Hippocampal formation (tissue), 2 donors: Measurements from ENCODE around the gene CHCHD3.

Experiments
- DNase-seq, 2 donors: peaks; one replicate each; lab custom pipeline; 2025; lab: John Stamatoyannopoulos, UW

The CHCHD3 gene

GRCh38 chr7:133079296-133079695, 2.6 kb downstream of the CHCHD3 start:
- DNase-seq, result no peak

- DNase-seq, result no peak
Observed at GRCh38 chr7:133077394-133077793, 4.5 kb downstream of the CHCHD3 start.

DNA sequence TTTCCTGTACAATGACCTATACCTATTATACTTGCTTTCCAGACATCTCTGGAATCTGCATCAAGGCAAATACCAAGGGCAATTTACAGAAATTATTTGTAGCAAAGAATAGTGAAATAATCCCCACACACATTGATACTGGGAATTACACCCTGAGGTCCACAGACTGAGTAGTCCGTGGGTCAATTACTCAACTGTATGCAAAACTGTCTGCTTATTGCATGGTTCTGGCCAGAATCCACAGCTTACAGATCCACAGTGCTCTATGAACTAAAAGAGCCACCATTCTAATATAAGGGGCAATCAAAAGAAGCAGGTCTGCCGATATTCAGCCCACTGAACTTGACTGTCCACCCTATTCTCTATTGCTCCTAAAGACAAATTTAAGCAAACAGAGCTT, 5.7 kb downstream of the CHCHD3 start:
- no peak for DNase-seq

DNA sequence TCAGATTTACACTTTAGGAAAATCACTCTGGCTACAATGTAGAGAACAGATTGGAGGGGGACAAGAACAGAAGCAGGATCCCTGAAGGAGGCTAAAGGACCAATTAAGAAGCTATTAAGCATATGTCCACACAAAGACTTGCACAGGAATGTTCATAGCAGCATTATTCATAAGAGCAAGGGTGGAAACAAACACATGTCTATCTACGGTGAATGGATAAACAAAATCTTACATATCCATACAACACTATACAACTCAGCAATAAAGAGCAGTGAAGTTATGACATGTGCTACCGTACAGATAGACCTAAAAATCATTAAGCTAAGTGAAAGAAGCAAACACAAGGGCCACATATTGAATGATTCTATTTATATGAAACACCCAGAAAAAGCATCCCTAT, 10.4 kb downstream of the CHCHD3 start:
- DNase-seq, result no peak

DNA sequence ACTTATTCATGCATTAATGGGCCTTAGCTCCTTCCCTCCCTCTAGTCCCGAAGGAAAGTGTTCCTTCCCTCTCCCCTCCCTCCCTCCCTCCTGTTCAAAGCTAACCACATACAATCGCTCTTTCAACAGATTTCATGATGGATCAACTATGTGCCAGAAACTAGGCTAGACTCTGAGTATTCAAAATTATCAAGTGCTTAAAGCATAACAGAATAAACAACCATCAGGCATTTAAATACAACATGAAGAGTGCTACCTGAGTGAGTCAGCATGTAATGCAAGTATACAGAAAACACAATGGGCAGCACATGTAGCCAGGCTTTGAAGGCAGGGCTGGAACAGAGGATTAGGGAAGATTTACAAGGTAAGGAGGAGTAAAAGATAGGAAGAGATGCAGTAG, 11.3 kb downstream of the CHCHD3 start:
- DNase-seq, result no peak

GRCh38 chr7:133065301-133065700, 16.6 kb downstream of the CHCHD3 start:
- DNase-seq, result no peak

DNA sequence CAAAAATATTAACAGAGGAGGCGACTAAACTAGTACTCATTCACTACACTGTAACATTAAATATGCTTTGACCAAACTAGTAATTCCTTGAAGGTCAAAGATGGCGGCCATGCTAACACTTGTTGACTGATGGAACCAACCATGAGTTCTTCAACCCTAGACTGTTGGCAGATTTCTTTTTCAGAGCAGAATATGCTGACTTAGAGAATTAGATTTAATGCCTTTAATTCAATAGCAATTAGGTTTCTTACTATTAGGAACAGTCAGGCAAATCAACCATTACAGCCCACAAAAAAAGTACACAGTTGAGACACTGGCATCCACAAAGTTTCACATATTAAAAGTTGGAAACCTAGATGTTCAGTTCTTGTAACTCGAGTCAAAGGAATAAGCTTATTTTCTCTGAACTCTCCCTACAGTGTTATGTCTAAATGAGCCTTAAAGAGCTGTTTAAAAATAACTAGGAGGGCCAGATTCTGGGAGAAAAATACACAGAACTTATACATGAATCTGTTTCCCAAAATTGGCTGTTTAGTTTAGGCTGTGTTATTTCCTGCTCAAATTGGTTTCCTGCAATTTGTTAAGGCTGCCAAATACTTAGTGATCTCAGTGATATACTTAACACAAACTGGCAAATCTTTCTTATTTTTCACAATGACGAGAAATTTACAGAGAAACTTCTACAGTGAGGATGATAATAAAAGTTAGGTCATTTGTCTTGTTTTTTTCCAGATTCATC, 17.6 kb downstream of the CHCHD3 start:
- no peak for DNase-seq

- DNase-seq, result no peak
Observed at GRCh38 chr7:133061792-133062191, 20.1 kb downstream of the CHCHD3 start.

DNA sequence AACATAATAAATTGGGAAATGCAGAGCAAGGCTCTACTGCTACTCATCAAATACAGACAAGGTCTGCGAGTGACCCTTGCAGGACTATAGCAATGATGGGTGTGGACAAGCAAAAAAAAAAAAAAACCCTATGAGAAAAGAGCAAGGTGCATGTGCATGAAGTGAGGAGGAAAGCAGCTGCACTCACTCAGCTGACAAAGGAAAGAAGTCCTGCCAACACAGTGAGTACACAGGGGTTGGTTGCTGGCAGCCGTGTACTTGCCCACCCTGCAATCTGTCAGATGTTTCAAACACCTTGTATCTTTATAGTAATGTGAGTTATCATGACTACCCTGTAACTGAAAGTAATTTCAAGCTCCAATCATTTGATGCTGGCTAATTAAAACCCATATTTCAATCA, 20.5 kb downstream of the CHCHD3 start:
- no peak for DNase-seq

DNA sequence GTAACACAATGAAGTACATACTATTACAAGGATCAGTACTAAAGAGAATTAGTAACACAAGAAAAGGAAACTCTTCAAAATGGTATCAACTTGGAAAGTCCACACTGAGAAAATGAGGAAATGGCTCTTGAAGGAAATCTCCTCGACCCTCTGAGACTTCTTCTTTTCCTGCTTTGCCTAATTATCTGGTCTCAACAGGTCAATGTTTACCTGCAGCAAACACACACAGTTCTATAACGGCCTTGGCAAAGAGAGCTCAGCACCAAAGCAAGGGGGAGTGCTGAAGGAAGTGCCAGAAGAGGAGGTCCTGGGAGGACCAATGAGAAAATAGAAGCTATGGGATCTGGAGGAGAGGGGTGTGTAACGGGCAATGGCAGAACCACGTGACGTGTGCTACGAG, 21.9 kb downstream of the CHCHD3 start:
- no peak for DNase-seq

- DNase-seq, result no peak
Observed at GRCh38 chr7:133059263-133059662, 22.6 kb downstream of the CHCHD3 start.

GRCh38 chr7:133056370-133057238, 25.3 kb downstream of the CHCHD3 start:
- no peak for DNase-seq

GRCh38 chr7:133054162-133054840, 27.6 kb downstream of the CHCHD3 start:
- no peak for DNase-seq

DNA sequence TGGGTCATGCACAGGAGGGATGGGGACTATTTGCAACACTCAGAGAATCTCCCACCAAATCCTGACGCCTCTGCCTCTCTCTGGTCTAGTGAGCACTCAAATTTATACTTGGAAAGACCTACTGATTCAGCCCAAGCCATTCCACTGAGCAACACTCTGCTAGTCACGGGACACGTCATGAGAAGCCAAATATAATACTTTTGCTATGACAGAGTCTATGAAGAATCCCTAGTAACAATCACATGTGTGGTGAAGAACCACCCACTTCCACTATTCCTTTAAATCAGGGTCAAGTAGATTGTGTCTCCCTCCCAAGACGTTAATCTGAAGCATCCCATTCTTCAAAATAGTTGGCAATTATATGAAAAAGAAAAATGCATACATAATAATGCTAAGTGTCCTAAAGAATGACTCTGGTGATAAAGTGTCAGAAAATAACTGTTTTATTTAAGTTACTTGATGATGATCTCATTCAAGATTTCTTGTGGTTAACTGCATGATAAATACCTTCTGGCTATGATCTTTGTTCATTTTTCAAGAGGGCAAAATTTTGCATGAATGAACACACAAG, 28.5 kb downstream of the CHCHD3 start:
- DNase-seq, result no peak

DNA sequence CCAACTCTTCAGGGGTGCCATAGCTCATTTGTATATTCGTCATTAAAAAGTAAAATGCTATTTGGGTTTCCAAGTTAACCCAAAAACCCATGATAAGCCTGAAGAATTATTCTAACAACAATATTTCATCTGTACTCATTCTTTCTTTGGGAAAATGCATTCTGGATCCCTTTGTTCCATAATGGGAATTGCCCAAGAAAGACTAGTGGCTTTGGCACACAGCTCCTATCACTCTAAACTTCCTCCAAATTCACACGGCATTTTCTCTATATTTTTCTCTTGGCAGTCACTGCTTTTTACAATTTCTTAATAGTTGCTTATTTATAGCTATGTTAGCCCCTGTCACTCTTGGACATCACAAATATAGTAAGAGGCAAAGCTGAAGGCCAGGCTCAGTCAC, 29.1 kb downstream of the CHCHD3 start:
- DNase-seq, result no peak

DNA sequence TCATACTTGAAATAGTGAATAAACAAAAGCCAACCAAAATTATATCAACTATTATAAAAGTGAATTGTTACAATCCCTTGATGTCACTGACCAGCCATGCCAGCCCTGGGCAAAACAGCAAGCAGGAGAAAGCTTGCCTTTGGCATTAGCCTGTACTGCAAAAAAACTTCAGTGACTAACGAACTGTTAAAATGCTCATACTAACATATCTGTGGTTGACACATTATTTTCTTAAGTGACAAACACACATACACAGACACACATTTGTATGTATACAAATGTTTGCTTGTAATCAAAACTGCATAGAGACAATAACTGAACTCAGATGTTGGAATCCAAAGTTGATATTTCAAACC, 29.5 kb downstream of the CHCHD3 start:
- no peak for DNase-seq

DNA sequence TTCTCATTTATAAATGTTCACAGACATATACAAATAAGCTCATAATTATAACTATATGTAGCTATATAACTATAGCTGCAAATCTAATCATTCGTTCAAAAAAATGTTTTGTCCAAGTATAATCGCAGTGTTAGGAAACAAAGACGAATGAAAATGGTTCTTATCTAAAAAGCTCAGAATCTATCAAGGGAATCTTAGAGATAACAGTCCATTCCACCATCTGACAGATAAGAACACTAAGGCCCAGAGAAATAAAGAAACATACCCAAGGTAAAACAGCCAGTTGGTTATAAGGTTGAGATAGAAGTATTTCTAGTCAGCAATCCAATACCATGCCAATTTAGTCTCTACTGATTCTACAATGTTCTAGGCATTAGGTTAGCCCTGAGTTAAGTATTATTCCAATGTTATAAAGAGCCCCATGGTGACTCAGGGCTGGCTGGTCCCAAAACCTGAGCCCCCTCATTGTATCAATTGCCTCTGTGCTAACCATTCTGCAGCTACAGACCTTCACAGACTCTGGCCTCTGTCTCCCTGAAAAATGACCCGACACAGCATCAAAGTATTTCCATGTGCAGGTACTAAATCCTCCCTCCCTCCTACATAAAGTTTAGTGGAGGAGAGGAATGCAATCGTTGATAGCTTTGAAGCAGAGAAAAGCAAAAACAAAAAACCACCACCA, 30.0 kb downstream of the CHCHD3 start:
- no peak for DNase-seq

GRCh38 chr7:133051066-133051465, 30.8 kb downstream of the CHCHD3 start:
- no peak for DNase-seq

DNA sequence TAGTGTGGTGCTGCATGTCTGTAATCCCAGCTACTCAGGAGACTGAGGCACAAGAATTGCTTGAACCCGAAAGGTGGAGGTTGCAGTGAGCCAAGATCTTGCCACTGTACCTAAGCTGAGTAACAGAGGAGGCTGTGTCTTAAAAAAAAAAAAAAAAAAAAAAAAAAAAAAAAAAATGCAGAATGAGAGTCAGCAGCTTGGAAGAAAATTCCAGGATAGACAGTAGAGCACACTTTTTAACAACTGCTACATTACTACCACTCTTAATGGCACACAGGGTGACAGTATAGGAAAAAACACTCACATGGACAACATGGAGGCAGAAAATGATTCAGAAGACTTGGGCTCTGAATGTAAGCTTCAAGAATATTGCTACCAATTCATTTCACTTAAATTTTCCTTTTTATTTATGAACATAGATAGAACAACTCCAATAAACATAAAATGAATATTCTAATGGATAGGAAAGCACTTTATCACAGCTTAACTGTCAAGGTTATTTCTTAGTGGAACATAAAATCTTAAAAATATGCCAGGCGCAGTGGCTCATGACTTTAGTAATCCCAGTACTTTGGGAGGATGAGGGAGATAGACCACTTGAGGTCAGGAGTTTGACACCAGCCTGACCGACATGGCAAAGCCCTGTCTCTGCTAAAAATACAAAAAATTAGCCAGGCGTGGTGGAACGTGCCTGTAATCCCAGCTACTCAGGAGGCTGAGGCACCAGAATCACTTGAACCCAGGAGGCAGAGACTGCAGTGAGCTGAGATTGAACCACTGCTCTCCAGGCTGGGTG, 31.5 kb downstream of the CHCHD3 start:
- no peak for DNase-seq

- no peak for DNase-seq
Observed at GRCh38 chr7:133048589-133048988, 33.3 kb downstream of the CHCHD3 start.

DNA sequence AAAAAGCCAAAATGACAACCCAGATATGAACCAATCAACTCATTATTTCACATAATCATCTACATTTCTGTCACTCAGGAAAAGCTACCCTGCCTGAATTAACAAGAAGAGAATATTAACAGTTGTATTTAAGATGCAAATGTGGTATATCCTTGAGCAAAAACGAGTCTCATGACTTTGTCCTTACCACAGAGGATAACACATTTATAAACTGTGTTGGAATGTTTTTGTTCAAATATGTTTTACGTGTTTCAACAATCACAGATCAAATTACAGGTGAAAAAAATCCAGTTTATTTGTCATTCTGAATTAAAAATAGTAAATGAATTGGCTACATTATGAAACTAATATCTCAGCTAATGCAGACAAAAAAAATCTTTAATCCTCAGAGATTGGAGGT, 34.6 kb downstream of the CHCHD3 start:
- no peak for DNase-seq
